Nephron progenitor cell (in vitro differentiated cells): ENCODE data around the gene PLXND1.

Experiments
- DNase-seq: peaks from one replicate; pipeline ENCODE4 v3.0.0; 2021
- H3K27ac Mint-ChIP-seq: 2 replicates; pipeline ENCODE4 v1.8.0; 2021; ENCODE audit warnings: mild to moderate bottlenecking, moderate library complexity, mixed read lengths
- H3K27me3 Mint-ChIP-seq: 2 replicates; pipeline ENCODE4 v1.8.0; 2021; ENCODE audit warnings: mild to moderate bottlenecking, low read depth, mixed read lengths; ENCODE audit not compliant: poor library complexity
- H3K36me3 Mint-ChIP-seq: 2 replicates; pipeline ENCODE4 v1.8.0; 2021; ENCODE audit warnings: low read depth, mixed read lengths
- H3K4me1 Mint-ChIP-seq: 2 replicates; pipeline ENCODE4 v1.8.0; 2021; ENCODE audit warnings: mixed read lengths
- H3K4me3 Mint-ChIP-seq: 2 replicates; pipeline ENCODE4 v1.8.0; 2021; ENCODE audit warnings: mild to moderate bottlenecking, moderate library complexity, mixed read lengths
- H3K9me3 Mint-ChIP-seq: 2 replicates; pipeline ENCODE4 v1.8.0; 2021; ENCODE audit warnings: mild to moderate bottlenecking, moderate library complexity, mixed read lengths
- TF ChIP-seq, protein P1 (sequence below): fragments of 200-600 bp; sonication (generic); IDR thresholded peaks from 2 replicates; pipeline ENCODE4 v1.5.0; 2021; ENCODE audit warnings: antibody characterized with exemption

Gene PLXND1

GRCh38 chr3:129525341-129525968 is 81.0 kb downstream of the PLXND1 start:
- no peaks in the 10 kb centered on the region for H3K9me3 Mint-ChIP-seq
- H3K4me1 Mint-ChIP-seq, result peaks cover 49% of the 10 kb centered on the region
- H3K27ac Mint-ChIP-seq, result no peak overlapping the region
- no peaks in the 10 kb centered on the region for H3K36me3 Mint-ChIP-seq
- TF ChIP-seq, protein P1, sequence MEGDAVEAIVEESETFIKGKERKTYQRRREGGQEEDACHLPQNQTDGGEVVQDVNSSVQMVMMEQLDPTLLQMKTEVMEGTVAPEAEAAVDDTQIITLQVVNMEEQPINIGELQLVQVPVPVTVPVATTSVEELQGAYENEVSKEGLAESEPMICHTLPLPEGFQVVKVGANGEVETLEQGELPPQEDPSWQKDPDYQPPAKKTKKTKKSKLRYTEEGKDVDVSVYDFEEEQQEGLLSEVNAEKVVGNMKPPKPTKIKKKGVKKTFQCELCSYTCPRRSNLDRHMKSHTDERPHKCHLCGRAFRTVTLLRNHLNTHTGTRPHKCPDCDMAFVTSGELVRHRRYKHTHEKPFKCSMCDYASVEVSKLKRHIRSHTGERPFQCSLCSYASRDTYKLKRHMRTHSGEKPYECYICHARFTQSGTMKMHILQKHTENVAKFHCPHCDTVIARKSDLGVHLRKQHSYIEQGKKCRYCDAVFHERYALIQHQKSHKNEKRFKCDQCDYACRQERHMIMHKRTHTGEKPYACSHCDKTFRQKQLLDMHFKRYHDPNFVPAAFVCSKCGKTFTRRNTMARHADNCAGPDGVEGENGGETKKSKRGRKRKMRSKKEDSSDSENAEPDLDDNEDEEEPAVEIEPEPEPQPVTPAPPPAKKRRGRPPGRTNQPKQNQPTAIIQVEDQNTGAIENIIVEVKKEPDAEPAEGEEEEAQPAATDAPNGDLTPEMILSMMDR, result no peak
- H3K27me3 Mint-ChIP-seq, result peaks cover 14% of the 10 kb centered on the region
- H3K4me3 Mint-ChIP-seq, result no peak overlapping the region
- DNase-seq, result no peak

DNA sequence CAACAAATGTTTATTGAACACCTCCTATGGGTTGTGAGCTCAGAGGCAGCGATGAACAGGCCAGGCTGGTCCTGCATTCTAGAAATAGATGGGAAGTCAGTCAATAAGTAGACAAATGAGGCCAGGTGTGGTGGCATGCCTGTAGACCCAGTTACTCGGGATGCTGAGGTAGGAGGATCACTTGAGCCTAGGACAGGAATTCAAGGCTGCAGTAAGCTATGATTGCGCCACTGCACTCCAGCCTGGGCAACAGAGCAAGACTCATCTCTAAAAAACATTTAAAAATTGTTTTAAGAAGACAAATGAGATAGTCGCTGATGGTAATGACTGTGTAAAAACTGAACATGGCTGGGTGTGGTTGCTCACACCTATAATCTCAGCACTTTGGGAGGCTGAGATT is 82.4 kb downstream of the PLXND1 start:
- no peaks in the 10 kb centered on the region for H3K36me3 Mint-ChIP-seq

DNA sequence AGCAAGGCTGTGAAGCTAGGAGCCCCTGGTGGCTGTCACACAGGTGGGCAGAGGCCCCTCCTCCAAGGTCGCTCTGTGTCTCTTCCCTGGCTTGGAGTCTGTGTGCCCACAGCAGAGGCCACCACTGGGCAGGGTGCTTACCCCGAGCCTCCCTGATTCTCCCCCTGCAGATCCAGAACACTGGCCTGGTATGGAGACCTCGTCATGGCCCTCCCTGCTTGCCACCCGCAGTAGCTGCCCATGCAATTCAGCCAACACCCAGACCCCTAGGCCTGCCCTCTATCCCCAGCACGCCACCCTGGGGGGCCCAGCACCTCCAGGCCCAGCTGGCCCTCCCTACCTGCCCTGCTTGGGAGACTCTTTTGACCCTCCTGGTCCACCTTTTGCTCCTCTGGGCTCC is 83.5 kb downstream of the PLXND1 start:
- H3K36me3 Mint-ChIP-seq, result no peaks in the 10 kb centered on the region
- no peaks in the 10 kb centered on the region for H3K9me3 Mint-ChIP-seq
- DNase-seq, result no peak
- no peak overlapping the region for H3K4me3 Mint-ChIP-seq
- peaks cover 6% of the 10 kb centered on the region for H3K27me3 Mint-ChIP-seq
- peaks cover 41% of the 10 kb centered on the region for H3K4me1 Mint-ChIP-seq
- TF ChIP-seq, protein P1, result no peak
- no peak overlapping the region for H3K27ac Mint-ChIP-seq

More for the DNA sequence above, 82.4 kb downstream of the PLXND1 start:
- Mint-ChIP-seq H3K4me1 (peaks cover 42% of the 10 kb centered on the region), H3K4me3 (no peak overlapping the region), H3K27me3 (peaks cover 8% of the 10 kb centered on the region), H3K9me3 (no peaks in the 10 kb centered on the region), H3K27ac (no peak overlapping the region)
- TF ChIP-seq, protein P1, result no peak
- no peak for DNase-seq

DNA sequence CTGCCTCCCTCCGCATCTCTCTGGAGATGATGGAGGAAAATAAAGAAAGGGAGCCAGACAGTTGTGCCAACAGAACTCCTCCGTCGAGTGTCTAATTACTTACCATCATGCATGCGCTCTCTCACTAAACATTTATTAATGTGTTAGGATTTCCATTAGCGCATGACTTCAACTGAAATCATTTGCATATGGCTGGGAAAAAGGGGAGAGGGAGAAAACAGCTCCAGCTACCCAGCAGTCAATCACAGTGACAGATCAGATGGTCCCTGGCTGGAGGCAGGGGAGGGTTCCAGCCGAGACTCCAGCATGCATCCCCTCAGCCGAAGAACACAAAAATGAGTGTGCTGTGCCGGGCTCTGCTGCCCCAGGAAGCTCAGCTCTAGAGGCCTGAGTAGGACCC is 84.9 kb downstream of the PLXND1 start:
- DNase-seq, result peak; percentile 29
- Mint-ChIP-seq H3K27ac (no peak overlapping the region), H3K9me3 (no peaks in the 10 kb centered on the region), H3K4me1 (peaks cover 30% of the 10 kb centered on the region), H3K36me3 (peaks cover 7% of the 10 kb centered on the region), H3K4me3 (no peak overlapping the region), H3K27me3 (peaks cover 9% of the 10 kb centered on the region)
- TF ChIP-seq, protein P1, result no peak

DNA sequence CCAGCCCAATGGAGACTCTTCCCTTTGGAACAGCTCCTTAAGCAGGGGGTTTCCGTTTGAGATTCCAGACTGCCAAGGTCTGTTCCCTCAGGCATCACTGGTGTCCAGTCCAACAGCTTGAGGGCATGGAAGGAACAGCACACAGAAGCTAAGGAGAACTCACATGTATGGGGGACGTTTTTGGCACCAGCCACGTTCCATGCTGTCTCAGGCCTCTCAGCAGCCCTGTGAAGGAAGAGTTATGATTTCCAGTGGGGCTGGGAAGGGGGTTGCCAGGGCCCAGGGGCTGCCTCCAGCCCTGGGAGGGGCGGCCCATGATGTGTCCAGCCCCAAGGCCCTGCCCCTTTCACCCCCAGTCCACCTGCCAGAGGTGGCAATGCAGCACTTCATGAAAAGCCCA is 85.5 kb downstream of the PLXND1 start:
- peak overlapping the region; percentile 28 for H3K27ac Mint-ChIP-seq
- no peak for DNase-seq
- H3K4me1 Mint-ChIP-seq, result peaks cover 28% of the 10 kb centered on the region
- no peaks in the 10 kb centered on the region for H3K9me3 Mint-ChIP-seq
- peaks cover 9% of the 10 kb centered on the region for H3K27me3 Mint-ChIP-seq
- H3K36me3 Mint-ChIP-seq, result peaks cover 14% of the 10 kb centered on the region
- no peak overlapping the region for H3K4me3 Mint-ChIP-seq
- TF ChIP-seq, protein P1, result no peak
